NCI-H510A treated with DMSO at 0.1 percent for 48 hours (cell line): ENCODE data around the gene SBF2.
"Not testable (repeated sequence)": the region's sequence is repeated elsewhere in the genome, so short reads cannot be mapped to it uniquely, and the experiment has no call there.

Experiments
- DNase-seq: peaks from one replicate; lab custom pipeline; 2025; lab: John Stamatoyannopoulos, UW

SBF2 gene

GRCh38 chr11:10064828-10065227, 229.2 kb downstream of the SBF2 start:
- DNase-seq = no peak

GRCh38 chr11:10058356-10058755, 235.7 kb downstream of the SBF2 start:
- DNase-seq = no peak

GRCh38 chr11:10051868-10052586, 242.0 kb downstream of the SBF2 start:
- no peak for DNase-seq

GRCh38 chr11:10050561-10050960, 243.5 kb downstream of the SBF2 start:
- no peak for DNase-seq

GRCh38 chr11:10049756-10050155, 244.3 kb downstream of the SBF2 start:
- no peak for DNase-seq

GRCh38 chr11:10048350-10048749, 245.7 kb downstream of the SBF2 start:
- no peak for DNase-seq

GRCh38 chr11:10044618-10045017, 249.4 kb downstream of the SBF2 start:
- no peak for DNase-seq

- no peak for DNase-seq
Measured at GRCh38 chr11:10042699-10043098, 251.3 kb downstream of the SBF2 start.

- no peak for DNase-seq
Measured at GRCh38 chr11:10041748-10042446, 252.1 kb downstream of the SBF2 start.

- DNase-seq = no peak
Measured at GRCh38 chr11:10041332-10041731, 252.7 kb downstream of the SBF2 start.

- no peak for DNase-seq
Measured at GRCh38 chr11:10038521-10039302, 255.3 kb downstream of the SBF2 start.

- DNase-seq = not testable (repeated sequence)
Measured at GRCh38 chr11:10035932-10036331, 258.1 kb downstream of the SBF2 start.

- DNase-seq = no peak
Measured at GRCh38 chr11:10032935-10033334, 261.1 kb downstream of the SBF2 start.

- no peak for DNase-seq
Measured at GRCh38 chr11:10030122-10030490, 263.9 kb downstream of the SBF2 start.

- DNase-seq = no peak
Measured at GRCh38 chr11:10029386-10030121, 264.5 kb downstream of the SBF2 start.

- DNase-seq = no peak
Measured at GRCh38 chr11:10026514-10026913, 267.5 kb downstream of the SBF2 start.

- DNase-seq = no peak
Measured at GRCh38 chr11:10023212-10023611, 270.8 kb downstream of the SBF2 start.

GRCh38 chr11:10022764-10023163, 271.3 kb downstream of the SBF2 start:
- DNase-seq = no peak

GRCh38 chr11:10021563-10021962, 272.5 kb downstream of the SBF2 start:
- DNase-seq = no peak

GRCh38 chr11:10019906-10020682, 273.9 kb downstream of the SBF2 start:
- DNase-seq = peak; percentile 2

GRCh38 chr11:10017911-10018310, 276.1 kb downstream of the SBF2 start:
- no peak for DNase-seq
